ENCODE measurements around the gene GAS7.

The GAS7 gene

GRCh38 chr17:10169290-10169689 is 29.1 kb downstream of the GAS7 start:
- no peak for DNase-seq (ENCODE audit: extremely low spot score)
- no peak for TF ChIP-seq SUZ12 (IDR thresholded peaks at IDR 0.05)
- TF ChIP-seq TARDBP (IDR thresholded peaks at IDR 0.05): no peak
- no peak for TF ChIP-seq LEF1 (IDR thresholded peaks at IDR 0.05; ENCODE audit: borderline replicate concordance)
- no peak for TF ChIP-seq ARNT (IDR thresholded peaks at IDR 0.05)
- TF ChIP-seq ELF4 (IDR thresholded peaks at IDR 0.05): no peak
- no peak for TF ChIP-seq CTBP1 (IDR thresholded peaks at IDR 0.05; ENCODE audit: borderline replicate concordance)
- no peak for TF ChIP-seq NFRKB (IDR thresholded peaks at IDR 0.05)
- no peak for TF ChIP-seq FOXK2 (IDR thresholded peaks at IDR 0.05)
- no peak for TF ChIP-seq L3MBTL2 (conservative IDR thresholded peaks at IDR 0.05)
- no peak for TF ChIP-seq SP1 (IDR thresholded peaks at IDR 0.05)
- TF ChIP-seq FOXA1 (IDR thresholded peaks at IDR 0.05): no peak
- TF ChIP-seq, protein P1, sequence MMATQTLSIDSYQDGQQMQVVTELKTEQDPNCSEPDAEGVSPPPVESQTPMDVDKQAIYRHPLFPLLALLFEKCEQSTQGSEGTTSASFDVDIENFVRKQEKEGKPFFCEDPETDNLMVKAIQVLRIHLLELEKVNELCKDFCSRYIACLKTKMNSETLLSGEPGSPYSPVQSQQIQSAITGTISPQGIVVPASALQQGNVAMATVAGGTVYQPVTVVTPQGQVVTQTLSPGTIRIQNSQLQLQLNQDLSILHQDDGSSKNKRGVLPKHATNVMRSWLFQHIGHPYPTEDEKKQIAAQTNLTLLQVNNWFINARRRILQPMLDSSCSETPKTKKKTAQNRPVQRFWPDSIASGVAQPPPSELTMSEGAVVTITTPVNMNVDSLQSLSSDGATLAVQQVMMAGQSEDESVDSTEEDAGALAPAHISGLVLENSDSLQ (IDR thresholded peaks at IDR 0.05): no peak
- TF ChIP-seq HDGF (IDR thresholded peaks at IDR 0.05; ENCODE audit: borderline replicate concordance): no peak
- no peak for TF ChIP-seq BHLHE40 (IDR thresholded peaks at IDR 0.05; ENCODE audit: borderline replicate concordance)
- TF ChIP-seq FOXM1 (IDR thresholded peaks at IDR 0.05; ENCODE audit: borderline replicate concordance): no peak
- POLR2A ChIA-PET: no interaction called here
- CTCF ChIA-PET: interaction anchor here (0.6 kb wide), 1 partner anchor 10 kb away, joined by 4 read pairs; no protein-coding TSS in a partner anchor

DNA sequence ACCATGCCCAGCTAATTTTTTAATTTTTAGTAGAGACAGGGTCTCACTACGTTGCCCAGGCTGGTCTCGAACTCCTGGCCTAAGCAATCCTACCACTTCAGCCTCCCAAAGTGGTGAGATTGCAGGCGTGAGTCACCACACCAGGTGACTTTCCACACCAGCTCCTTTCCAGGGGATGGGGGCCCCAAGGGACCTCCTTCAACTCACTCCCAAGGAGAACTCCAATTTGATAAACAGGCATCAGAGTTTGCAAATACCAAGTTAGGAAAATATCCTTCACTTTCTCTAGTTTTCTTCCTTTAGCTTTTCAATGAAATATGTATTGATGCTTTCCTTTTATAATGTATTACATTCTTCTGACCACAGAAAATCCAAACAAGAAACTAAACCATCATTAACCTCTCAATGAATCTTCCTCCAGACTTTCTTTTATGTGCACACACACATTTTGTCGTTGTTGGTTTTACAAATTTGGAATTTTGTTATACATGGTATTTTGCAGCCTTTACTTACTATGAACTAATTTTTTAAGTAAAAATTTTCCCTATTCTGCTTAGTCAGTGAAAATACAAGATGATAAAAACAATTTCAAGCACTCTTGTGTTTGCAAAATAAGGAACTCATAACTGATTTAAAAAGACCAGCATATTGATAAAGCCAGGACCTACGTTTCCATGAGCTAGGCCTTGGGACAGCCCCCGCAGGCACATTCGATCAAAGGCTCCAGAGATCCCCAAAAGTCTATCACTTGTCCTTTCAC is 32.0 kb downstream of the GAS7 start:
- ChIA-PET POLR2A (no interaction called here), CTCF (interaction anchor here (0.6 kb wide), 1 partner anchor 238 kb away, joined by 3 read pairs; no protein-coding TSS in a partner anchor)
- TF ChIP-seq SUZ12 (IDR thresholded peaks at IDR 0.05): no peak
- no peak for TF ChIP-seq TARDBP (IDR thresholded peaks at IDR 0.05)
- no peak for TF ChIP-seq ELF4 (IDR thresholded peaks at IDR 0.05)
- no peak for DNase-seq (ENCODE audit: extremely low spot score)

- CTCF ChIA-PET: no interaction called here
- POLR2A ChIA-PET: no interaction called here
- DNase-seq (ENCODE audit: extremely low spot score): no peak
- TF ChIP-seq HDGF (IDR thresholded peaks at IDR 0.05; ENCODE audit: borderline replicate concordance) (no peak), NFRKB (IDR thresholded peaks at IDR 0.05) (no peak), ARNT (IDR thresholded peaks at IDR 0.05) (no peak), L3MBTL2 (conservative IDR thresholded peaks at IDR 0.05) (no peak), BHLHE40 (IDR thresholded peaks at IDR 0.05; ENCODE audit: borderline replicate concordance) (no peak), ELF4 (IDR thresholded peaks at IDR 0.05) (no peak), FOXM1 (IDR thresholded peaks at IDR 0.05; ENCODE audit: borderline replicate concordance) (no peak), FOXK2 (IDR thresholded peaks at IDR 0.05) (no peak), FOXA1 (IDR thresholded peaks at IDR 0.05) (no peak), TARDBP (IDR thresholded peaks at IDR 0.05) (no peak), SUZ12 (IDR thresholded peaks at IDR 0.05) (no peak)
These were observed 36.3 kb downstream of the GAS7 start for GRCh38 chr17:10162096-10162495.

- TF ChIP-seq BHLHE40 (IDR thresholded peaks at IDR 0.05; ENCODE audit: borderline replicate concordance): no peak
- TF ChIP-seq HDGF (IDR thresholded peaks at IDR 0.05; ENCODE audit: borderline replicate concordance): no peak
- TF ChIP-seq ARNT (IDR thresholded peaks at IDR 0.05): no peak
- TF ChIP-seq L3MBTL2 (conservative IDR thresholded peaks at IDR 0.05): no peak
- TF ChIP-seq FOXK2 (IDR thresholded peaks at IDR 0.05): no peak
- TF ChIP-seq FOXM1 (IDR thresholded peaks at IDR 0.05; ENCODE audit: borderline replicate concordance): no peak
- no peak for TF ChIP-seq ZNF384 (IDR thresholded peaks at IDR 0.05)
- TF ChIP-seq SUZ12 (IDR thresholded peaks at IDR 0.05): no peak
- TF ChIP-seq LEF1 (IDR thresholded peaks at IDR 0.05; ENCODE audit: borderline replicate concordance): no peak
- no peak for TF ChIP-seq NFRKB (IDR thresholded peaks at IDR 0.05)
- TF ChIP-seq CTBP1 (IDR thresholded peaks at IDR 0.05; ENCODE audit: borderline replicate concordance): no peak
- no peak for TF ChIP-seq FOXA1 (IDR thresholded peaks at IDR 0.05)
- TF ChIP-seq, protein P1 (IDR thresholded peaks at IDR 0.05): no peak
- TF ChIP-seq TARDBP (IDR thresholded peaks at IDR 0.05): no peak
- TF ChIP-seq SP1 (IDR thresholded peaks at IDR 0.05): no peak
- TF ChIP-seq ELF4 (IDR thresholded peaks at IDR 0.05): no peak
- no peak for DNase-seq (ENCODE audit: extremely low spot score)
- ChIA-PET CTCF (no interaction called here), POLR2A (no interaction called here)
These were observed 37.0 kb downstream of the GAS7 start for GRCh38 chr17:10161386-10161785.

DNA sequence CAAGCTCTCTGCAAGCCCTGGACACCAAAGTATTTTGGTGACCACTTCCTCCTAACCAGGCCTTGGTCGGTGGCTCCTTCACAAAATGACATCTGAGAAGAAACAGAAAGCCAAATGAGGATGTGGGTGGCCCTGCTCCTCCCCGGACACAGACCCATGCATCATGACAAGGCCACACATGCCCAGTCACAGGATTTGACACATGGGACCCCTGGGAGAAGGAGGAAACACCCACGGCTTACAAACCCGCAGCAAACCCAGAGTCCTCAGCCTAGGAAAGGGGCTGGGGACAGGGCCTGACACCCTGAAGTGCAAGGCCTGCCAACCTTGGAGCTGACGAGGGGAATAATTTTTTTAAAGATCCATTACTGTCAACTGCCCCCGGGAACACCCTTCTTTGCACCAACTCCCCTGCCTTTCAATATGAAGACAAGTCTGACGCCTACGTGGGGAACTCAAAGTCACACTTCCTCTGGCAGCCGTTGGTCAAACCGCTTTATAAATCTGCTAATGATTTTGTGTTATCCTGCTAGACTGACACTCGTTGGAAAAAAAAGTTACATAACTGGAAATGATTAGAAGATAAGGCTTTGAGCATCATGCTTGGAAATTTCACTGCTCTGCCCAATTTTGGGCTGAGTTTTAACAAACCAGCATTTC is 41.3 kb downstream of the GAS7 start:
- TF ChIP-seq BHLHE40 (IDR thresholded peaks at IDR 0.05; ENCODE audit: borderline replicate concordance) (no peak), L3MBTL2 (conservative IDR thresholded peaks at IDR 0.05) (no peak), ZNF384 (IDR thresholded peaks at IDR 0.05) (no peak), NFRKB (IDR thresholded peaks at IDR 0.05) (no peak), HDGF (IDR thresholded peaks at IDR 0.05; ENCODE audit: borderline replicate concordance) (no peak), FOXK2 (IDR thresholded peaks at IDR 0.05) (no peak), CTBP1 (IDR thresholded peaks at IDR 0.05; ENCODE audit: borderline replicate concordance) (no peak), TARDBP (IDR thresholded peaks at IDR 0.05) (no peak), SP1 (IDR thresholded peaks at IDR 0.05) (no peak), SUZ12 (IDR thresholded peaks at IDR 0.05) (no peak), LEF1 (IDR thresholded peaks at IDR 0.05; ENCODE audit: borderline replicate concordance) (no peak), FOXA1 (IDR thresholded peaks at IDR 0.05) (no peak), FOXM1 (IDR thresholded peaks at IDR 0.05; ENCODE audit: borderline replicate concordance) (no peak), ELF4 (IDR thresholded peaks at IDR 0.05) (no peak), ARNT (IDR thresholded peaks at IDR 0.05) (no peak)
- TF ChIP-seq, protein P1 (IDR thresholded peaks at IDR 0.05): no peak
- DNase-seq (ENCODE audit: extremely low spot score): no peak
- ChIA-PET CTCF (no interaction called here), POLR2A (no interaction called here)
